SK-N-SH (cell line): ENCODE measurements around the gene VAMP8. TPM values are rescaled to one million over a fixed set of nuclear protein-coding genes. Genes with fewer than 3 reads are reported as not detected.

ENCODE experiments used
- CTCF ChIA-PET: fragments of 300-600, 350-600 bp; formaldehyde crosslinking; extraction: SDS; loops from one replicate; lab custom pipeline; 2021; lab: Yijun Ruan, JAX
- POLR2A ChIA-PET: fragments of 350-600 bp; sonication (Branson Sonifier 250); formaldehyde crosslinking; extraction: SDS; loops from one replicate; lab custom pipeline; 2020; ENCODE audit warnings: antibody characterized with exemption, inconsistent platforms; lab: Yijun Ruan, JAX
- DNase-seq: peaks from one replicate; pipeline ENCODE4 v3.0.0; 2012
- H2AFZ ChIP-seq: fragments of 200-600 bp; sonication (generic); 2 replicates; pipeline ENCODE4 v1.8.1; 2016; ENCODE audit warnings: antibody characterized with exemption, mild to moderate bottlenecking, low read depth
- H3F3A ChIP-seq: fragments of 200-600 bp; sonication (generic); replicated peaks from 2 replicates; pipeline ENCODE3; 2016; ENCODE audit warnings: antibody characterized with exemption, mild to moderate bottlenecking; ENCODE audit not compliant: insufficient read depth
- H3K27ac ChIP-seq, 2 experiments: fragments of 200-500 bp in 1 of 2; fragments of 200-600 bp in 1 of 2; sonication (Bioruptor generic) in 1 of 2; sonication (generic), shearing (Covaris generic) in 1 of 2; 2 replicates each; pipeline versions ENCODE4 v1.5.1 to v1.6.1; 2014 to 2016; ENCODE audit warnings: low read depth in 2 of 2, inconsistent platforms in 1 of 2, low read length in 1 of 2, mild to moderate bottlenecking in 1 of 2, mixed read lengths in 1 of 2
- H3K27me3 ChIP-seq: fragments of 200-600 bp; sonication (generic), shearing (Covaris generic); 2 replicates; pipeline ENCODE4 v1.6.1; 2016; ENCODE audit warnings: mixed run types; ENCODE audit not compliant: insufficient read depth
- H3K36me3 ChIP-seq, 2 experiments: fragments of 200-500 bp in 1 of 2; fragments of 200-600 bp in 1 of 2; sonication (Bioruptor generic) in 1 of 2; sonication (generic) in 1 of 2; replicated peaks in 1 of 2; 2 replicates each; pipeline versions ENCODE3 to v1.5.1; 2014 to 2016; ENCODE audit warnings: low read length in 1 of 2, mild to moderate bottlenecking in 1 of 2; ENCODE audit not compliant: insufficient read depth in 2 of 2, control insufficient read depth in 1 of 2
- H3K4me1 ChIP-seq, 2 experiments: fragments of 200-500 bp in 1 of 2; fragments of 200-600 bp in 1 of 2; sonication (Bioruptor generic) in 1 of 2; sonication (generic), shearing (Covaris generic) in 1 of 2; 2 replicates each; pipeline versions ENCODE4 v1.5.1 to v1.6.1; 2014 to 2016; ENCODE audit warnings: low read depth in 1 of 2, low read length in 1 of 2, mixed run types in 1 of 2; ENCODE audit not compliant: insufficient read depth in 2 of 2, control insufficient read depth in 1 of 2
- H3K4me2 ChIP-seq: fragments of 200-600 bp; sonication (generic), shearing (Covaris generic); 2 replicates; pipeline ENCODE4 v1.6.1; 2017; ENCODE audit warnings: mixed run types
- H3K4me3 ChIP-seq, 2 experiments: fragments of 200-500 bp in 1 of 2; fragments of 200-600 bp in 1 of 2; sonication (Bioruptor generic) in 1 of 2; sonication (generic), shearing (Covaris generic) in 1 of 2; 2 replicates each; pipeline versions ENCODE4 v1.5.1 to v1.8.1; 2014 to 2016; ENCODE audit warnings: low read depth in 2 of 2, inconsistent platforms in 1 of 2, low read length in 1 of 2, mild to moderate bottlenecking in 1 of 2, mixed read lengths in 1 of 2, moderate library complexity in 1 of 2
- H3K79me2 ChIP-seq: fragments of 200-600 bp; sonication (generic); 2 replicates; pipeline ENCODE4 v1.8.1; 2017; ENCODE audit warnings: mild to moderate bottlenecking; ENCODE audit not compliant: insufficient read depth
- H3K9ac ChIP-seq: fragments of 200-600 bp; sonication (generic); 2 replicates; pipeline ENCODE4 v1.6.1; 2017; ENCODE audit warnings: mixed run types
- H3K9me2 ChIP-seq: fragments of 200-600 bp; sonication (generic); 2 replicates; pipeline ENCODE4 v1.6.1; 2017; ENCODE audit warnings: mixed run types
- H3K9me3 ChIP-seq: fragments of 200-600 bp; sonication (generic); 2 replicates; pipeline ENCODE4 v1.6.1; 2017; ENCODE audit warnings: mixed run types, mild to moderate bottlenecking, moderate library complexity
- H4K20me1 ChIP-seq: fragments of 200-600 bp; sonication (generic); 2 replicates; pipeline ENCODE4 v1.6.1; 2017; ENCODE audit warnings: mild to moderate bottlenecking, mixed run types; ENCODE audit not compliant: insufficient read depth
- CHD2 ChIP-seq: fragments of 150-350 bp; IDR thresholded peaks from 2 replicates; pipeline ENCODE4 v1.6.1; 2018; ENCODE audit warnings: low read length; ENCODE audit not compliant: partially characterized antibody
- ELF1 ChIP-seq: IDR thresholded peaks from 2 replicates; pipeline ENCODE4 v1.4.0; 2012
- FOSL2 ChIP-seq: IDR thresholded peaks from 2 replicates; pipeline ENCODE4 v1.4.0; 2012; ENCODE audit warnings: low read depth, mild to moderate bottlenecking, moderate library complexity, borderline replicate concordance
- JUND ChIP-seq: IDR thresholded peaks from 2 replicates; pipeline ENCODE4 v1.4.0; 2012
- RAD21 ChIP-seq: IDR thresholded peaks from 2 replicates; pipeline ENCODE4 v1.6.1; 2012; ENCODE audit warnings: mild to moderate bottlenecking, low read length
- RFX5 ChIP-seq: IDR thresholded peaks from 2 replicates; pipeline ENCODE4 v1.6.1; 2012; ENCODE audit warnings: mild to moderate bottlenecking, improper control_type of control experiment, low read length
- WGBS: methylation state at CpG from one replicate; pipeline ENCODE4 v1.1.6; 2017; ENCODE audit warnings: low lambda C conversion rate; 5-methylcytosine and 5-hydroxymethylcytosine counted together
- polyA plus RNA-seq, 3 experiments: library from polyadenylated mRNA; depleted of rRNA; stranded (reverse); fragments of >200 nt; gene quantifications; 2 replicates each; pipeline ENCODE4 v1.2.3, GENCODE V29; 2012
- TF ChIP-seq, protein P1 (sequence below): IDR thresholded peaks from 2 replicates; pipeline ENCODE4 v1.6.1; 2012; ENCODE audit warnings: mild to moderate bottlenecking, low read depth, low read length, moderate library complexity
- TF ChIP-seq, protein P2 (sequence below): IDR thresholded peaks from 2 replicates; pipeline ENCODE4 v1.4.0; 2012; ENCODE audit warnings: low read depth, borderline replicate concordance

The VAMP8 gene
- polyA plus RNA-seq, 1 of the 3 experiments (the other 2 are of a cell fraction), result 0.72 TPM

DNA sequence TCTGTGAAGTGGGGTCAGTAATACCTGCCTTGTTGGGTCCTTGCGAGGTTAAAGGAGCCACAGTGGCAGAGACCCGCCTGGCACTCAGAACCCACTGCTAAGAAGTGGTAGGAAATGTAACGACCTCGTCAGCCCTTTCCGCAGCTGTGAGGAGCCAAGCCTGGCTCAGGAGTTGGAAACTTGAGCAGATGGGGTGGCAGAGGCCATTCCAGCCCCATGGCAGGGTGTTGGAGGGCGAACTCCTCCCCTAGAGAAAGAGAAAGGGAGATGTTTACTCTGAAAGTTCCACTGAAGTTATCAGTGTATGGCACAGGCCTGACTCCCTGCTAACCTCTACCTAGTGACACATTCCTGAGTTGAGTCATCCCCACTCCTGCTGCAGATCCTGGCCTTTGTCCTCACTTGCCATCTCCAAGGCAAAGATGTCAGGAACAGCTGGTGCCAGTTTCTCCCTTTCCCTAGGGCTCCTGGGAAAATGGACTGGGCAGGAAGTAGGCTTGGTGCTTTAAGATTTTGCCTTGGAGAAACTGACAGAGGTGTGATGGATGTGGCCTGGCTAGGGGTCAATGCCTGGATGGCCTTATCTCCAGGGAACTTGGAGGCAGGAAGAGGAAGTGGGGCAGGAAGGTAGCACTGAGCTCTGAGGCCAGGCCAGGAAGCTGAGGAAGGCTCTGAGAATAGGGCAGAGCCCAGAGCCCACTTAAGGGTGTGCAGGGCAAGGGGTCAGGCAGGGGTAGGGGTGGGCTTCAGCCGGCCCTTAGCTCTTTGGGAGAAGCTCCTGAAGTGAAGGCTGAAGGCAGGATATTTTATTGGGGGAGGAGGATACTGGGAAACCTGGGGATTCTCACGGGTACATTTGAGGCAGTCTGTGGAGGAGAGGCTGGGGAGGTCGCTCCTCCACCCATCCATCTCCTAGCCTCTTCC is 7.7 kb downstream of the VAMP8 start:
- H3F3A ChIP-seq, result no peaks in the 10 kb centered on the region
- DNase-seq, result peak; percentile 31
- H3K9ac ChIP-seq, result no peak overlapping the region
- H3K4me1 ChIP-seq, result peaks cover 10 to 11% of the 10 kb centered on the region in 2 experiments; a peak in 2 of 4 replicates
- no peaks in the 10 kb centered on the region for H3K27me3 ChIP-seq
- WGBS, result 92% methylated on average over 9 of the region's 9 CpGs
- H3K9me3 ChIP-seq, result no peaks in the 10 kb centered on the region
- H3K4me2 ChIP-seq, result peak overlapping the region; percentile 19; the same call in 1 of the 2 replicates
- H3K27ac ChIP-seq, result peak overlapping the region in 1 of 2 experiments; percentile 14; a peak in 1 of 4 replicates
- no peak overlapping the region for H3K4me3 ChIP-seq
- H3K79me2 ChIP-seq, result no peaks in the 10 kb centered on the region
- no peaks in the 10 kb centered on the region for H3K9me2 ChIP-seq
- ChIA-PET CTCF (interaction anchor here (0.7 to 1.4 kb wide), 4 partner anchors 10 to 164 kb away, joined by 3 to 5 read pairs (median 4); partner anchors contain the start of gene RNF181), POLR2A (interaction anchor here (0.6 kb wide), 1 partner anchor 14 kb away, joined by 3 read pairs; no protein-coding TSS in a partner anchor)
- no peak for TF ChIP-seq CHD2
- no peak for TF ChIP-seq RAD21
- TF ChIP-seq, protein P1, sequence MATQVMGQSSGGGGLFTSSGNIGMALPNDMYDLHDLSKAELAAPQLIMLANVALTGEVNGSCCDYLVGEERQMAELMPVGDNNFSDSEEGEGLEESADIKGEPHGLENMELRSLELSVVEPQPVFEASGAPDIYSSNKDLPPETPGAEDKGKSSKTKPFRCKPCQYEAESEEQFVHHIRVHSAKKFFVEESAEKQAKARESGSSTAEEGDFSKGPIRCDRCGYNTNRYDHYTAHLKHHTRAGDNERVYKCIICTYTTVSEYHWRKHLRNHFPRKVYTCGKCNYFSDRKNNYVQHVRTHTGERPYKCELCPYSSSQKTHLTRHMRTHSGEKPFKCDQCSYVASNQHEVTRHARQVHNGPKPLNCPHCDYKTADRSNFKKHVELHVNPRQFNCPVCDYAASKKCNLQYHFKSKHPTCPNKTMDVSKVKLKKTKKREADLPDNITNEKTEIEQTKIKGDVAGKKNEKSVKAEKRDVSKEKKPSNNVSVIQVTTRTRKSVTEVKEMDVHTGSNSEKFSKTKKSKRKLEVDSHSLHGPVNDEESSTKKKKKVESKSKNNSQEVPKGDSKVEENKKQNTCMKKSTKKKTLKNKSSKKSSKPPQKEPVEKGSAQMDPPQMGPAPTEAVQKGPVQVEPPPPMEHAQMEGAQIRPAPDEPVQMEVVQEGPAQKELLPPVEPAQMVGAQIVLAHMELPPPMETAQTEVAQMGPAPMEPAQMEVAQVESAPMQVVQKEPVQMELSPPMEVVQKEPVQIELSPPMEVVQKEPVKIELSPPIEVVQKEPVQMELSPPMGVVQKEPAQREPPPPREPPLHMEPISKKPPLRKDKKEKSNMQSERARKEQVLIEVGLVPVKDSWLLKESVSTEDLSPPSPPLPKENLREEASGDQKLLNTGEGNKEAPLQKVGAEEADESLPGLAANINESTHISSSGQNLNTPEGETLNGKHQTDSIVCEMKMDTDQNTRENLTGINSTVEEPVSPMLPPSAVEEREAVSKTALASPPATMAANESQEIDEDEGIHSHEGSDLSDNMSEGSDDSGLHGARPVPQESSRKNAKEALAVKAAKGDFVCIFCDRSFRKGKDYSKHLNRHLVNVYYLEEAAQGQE, result no peak
- TF ChIP-seq FOSL2, result 0 out of 2 replicates have a peak, but pooled peaks have one; percentile 22
- TF ChIP-seq ELF1, result no peak
- TF ChIP-seq RFX5, result no peak
- H2AFZ ChIP-seq, result peak overlapping the region; percentile 86
- no peaks in the 10 kb centered on the region for H4K20me1 ChIP-seq
- no peaks in the 10 kb centered on the region for H3K36me3 ChIP-seq

DNA sequence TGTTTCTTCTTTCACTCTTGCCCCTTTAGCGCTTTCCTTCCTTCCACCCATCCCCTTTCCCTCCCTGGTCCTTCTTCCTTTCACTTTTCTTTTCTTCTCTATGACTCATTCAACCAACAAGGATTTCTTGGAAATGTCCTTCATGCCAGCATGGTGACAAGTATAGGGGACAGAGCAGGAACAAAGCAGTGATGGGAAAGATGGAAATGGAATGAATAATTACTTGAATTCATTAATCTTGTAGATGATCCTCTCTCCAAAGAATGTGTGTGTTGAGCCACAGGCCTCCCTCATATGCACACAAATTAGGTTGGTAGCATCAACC is 8.4 kb downstream of the VAMP8 start:
- ChIA-PET POLR2A (no interaction called here), CTCF (interaction anchor here (0.7 to 1.3 kb wide), 3 partner anchors 10 to 52 kb away, joined by 3 to 5 read pairs (median 4); partner anchors contain the start of gene RNF181)
- Histone ChIP-seq H2AFZ (peak overlapping the region; percentile 86), H4K20me1 (no peaks in the 10 kb centered on the region), H3K27me3 (no peaks in the 10 kb centered on the region), H3K9ac (no peak overlapping the region), H3K79me2 (no peaks in the 10 kb centered on the region), H3K4me3 (no peak overlapping the region), H3K4me2 (peak overlapping the region; percentile 19; the same call in 1 of the 2 replicates), H3K27ac (peak overlapping the region in 1 of 2 experiments; percentile 14; a peak in 1 of 4 replicates), H3K36me3 (no peaks in the 10 kb centered on the region), H3K4me1 (peaks cover 10 to 11% of the 10 kb centered on the region in 2 experiments; a peak in 2 of 4 replicates), H3K9me3 (no peaks in the 10 kb centered on the region), H3K9me2 (no peaks in the 10 kb centered on the region), H3F3A (no peaks in the 10 kb centered on the region)
- no peak for DNase-seq
- TF ChIP-seq JUND (peak; percentile 25; the same call in 1 of the 2 replicates), FOSL2 (peak; percentile 47)
- TF ChIP-seq, protein P2, sequence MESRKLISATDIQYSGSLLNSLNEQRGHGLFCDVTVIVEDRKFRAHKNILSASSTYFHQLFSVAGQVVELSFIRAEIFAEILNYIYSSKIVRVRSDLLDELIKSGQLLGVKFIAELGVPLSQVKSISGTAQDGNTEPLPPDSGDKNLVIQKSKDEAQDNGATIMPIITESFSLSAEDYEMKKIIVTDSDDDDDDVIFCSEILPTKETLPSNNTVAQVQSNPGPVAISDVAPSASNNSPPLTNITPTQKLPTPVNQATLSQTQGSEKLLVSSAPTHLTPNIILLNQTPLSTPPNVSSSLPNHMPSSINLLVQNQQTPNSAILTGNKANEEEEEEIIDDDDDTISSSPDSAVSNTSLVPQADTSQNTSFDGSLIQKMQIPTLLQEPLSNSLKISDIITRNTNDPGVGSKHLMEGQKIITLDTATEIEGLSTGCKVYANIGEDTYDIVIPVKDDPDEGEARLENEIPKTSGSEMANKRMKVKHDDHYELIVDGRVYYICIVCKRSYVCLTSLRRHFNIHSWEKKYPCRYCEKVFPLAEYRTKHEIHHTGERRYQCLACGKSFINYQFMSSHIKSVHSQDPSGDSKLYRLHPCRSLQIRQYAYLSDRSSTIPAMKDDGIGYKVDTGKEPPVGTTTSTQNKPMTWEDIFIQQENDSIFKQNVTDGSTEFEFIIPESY, result no peak
- WGBS, result 96% methylated on average over 1 of the region's 1 CpG
